ENCODE results near the gene MIEF1.

Gene MIEF1

DNA sequence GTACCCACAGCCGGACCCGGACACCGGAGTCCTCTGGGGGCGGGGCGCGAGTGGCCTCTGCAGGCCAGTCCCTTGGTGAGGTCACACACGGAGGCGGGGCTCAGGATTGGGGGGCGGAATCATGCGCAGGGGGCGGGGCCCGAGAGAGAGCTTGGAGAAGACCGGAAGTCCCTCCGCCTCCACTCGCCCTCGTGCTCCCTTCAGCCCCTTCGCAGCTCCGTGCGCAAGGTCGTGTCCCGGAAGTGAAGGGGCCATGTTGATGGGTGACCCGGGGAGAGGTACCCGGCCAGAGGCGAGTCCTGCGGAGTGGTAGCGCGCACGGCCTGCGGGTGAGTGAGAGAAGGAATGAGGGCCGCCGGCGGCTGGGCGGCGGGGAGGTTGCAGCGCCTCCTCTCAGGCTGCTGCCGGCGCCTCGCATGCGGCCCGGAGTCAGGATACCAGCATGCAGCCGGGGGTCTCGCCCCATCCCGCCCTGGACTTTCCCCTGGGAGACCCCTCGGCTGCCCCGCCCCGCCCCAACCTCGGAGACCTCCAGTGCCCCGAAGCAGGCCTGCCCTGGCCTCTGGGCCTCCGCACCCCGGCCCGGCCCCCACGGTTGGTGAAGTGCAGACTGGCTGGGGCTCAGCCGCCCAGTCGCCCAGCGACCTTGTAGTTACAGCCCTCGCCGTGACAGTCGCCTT lies at the start of gene MIEF1:
MIEF1 (plus strand) TSS at position 182 of the 680 bp plus-strand sequence. CDS start 9,005 bp downstream, outside the sequence.
- TF ChIP-seq, protein P1, sequence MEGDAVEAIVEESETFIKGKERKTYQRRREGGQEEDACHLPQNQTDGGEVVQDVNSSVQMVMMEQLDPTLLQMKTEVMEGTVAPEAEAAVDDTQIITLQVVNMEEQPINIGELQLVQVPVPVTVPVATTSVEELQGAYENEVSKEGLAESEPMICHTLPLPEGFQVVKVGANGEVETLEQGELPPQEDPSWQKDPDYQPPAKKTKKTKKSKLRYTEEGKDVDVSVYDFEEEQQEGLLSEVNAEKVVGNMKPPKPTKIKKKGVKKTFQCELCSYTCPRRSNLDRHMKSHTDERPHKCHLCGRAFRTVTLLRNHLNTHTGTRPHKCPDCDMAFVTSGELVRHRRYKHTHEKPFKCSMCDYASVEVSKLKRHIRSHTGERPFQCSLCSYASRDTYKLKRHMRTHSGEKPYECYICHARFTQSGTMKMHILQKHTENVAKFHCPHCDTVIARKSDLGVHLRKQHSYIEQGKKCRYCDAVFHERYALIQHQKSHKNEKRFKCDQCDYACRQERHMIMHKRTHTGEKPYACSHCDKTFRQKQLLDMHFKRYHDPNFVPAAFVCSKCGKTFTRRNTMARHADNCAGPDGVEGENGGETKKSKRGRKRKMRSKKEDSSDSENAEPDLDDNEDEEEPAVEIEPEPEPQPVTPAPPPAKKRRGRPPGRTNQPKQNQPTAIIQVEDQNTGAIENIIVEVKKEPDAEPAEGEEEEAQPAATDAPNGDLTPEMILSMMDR (IDR thresholded peaks at IDR 0.05; ENCODE audit: low read depth, low read length) = no peak

GRCh38 chr22:39452740-39453040 lies 49.4 kb upstream of the MIEF1 start:
- TF ChIP-seq, protein P1 (IDR thresholded peaks at IDR 0.05; ENCODE audit: low read depth, low read length) = no peak
- no peak for DNase-seq (ENCODE audit: low read depth in 2 of 2)
- H3K4me3 ChIP-seq (replicated peaks in 1 of 2; ENCODE audit: low read depth in 2 of 2, low read length in 2 of 2) = no peak overlapping the region

More for the DNA sequence above, at the start of gene MIEF1:
- H3K4me3 ChIP-seq (replicated peaks in 1 of 2; ENCODE audit: low read depth in 2 of 2, low read length in 2 of 2) = peak within 1 kb of the TSS; percentile 74 to 85
- peak; percentile 96 to 97 for DNase-seq (ENCODE audit: low read depth in 2 of 2)

DNA sequence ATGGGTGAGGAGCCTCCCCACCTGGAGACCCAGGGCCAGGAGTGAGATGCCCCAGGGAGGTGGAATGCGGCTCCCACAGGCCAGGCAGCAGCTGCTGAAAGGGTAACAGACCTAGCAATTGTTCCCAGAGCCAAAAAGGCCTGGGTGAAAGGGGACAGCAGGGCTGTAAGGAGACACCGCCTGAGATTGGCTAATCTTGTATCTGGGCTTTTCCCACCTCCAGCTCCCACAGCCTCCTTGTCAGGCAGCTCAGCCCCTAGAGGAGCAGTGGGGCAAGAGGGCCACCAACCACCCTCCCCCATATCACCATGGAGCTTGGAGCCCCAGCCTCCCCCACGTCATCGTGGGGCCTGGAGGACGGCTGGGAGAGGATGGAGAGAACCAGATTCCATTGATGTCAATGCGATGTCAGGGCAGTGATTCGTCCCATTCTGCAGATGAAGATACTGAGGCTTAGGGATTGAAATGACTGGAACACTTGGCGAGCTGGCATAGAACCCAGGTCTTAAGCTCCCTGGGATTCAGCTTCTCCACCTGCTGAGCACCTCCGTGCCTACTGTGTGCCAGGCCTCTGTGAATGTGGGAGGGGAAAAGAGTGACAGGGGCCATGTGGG lies 48.2 kb upstream of the MIEF1 start:
- TF ChIP-seq, protein P1 (IDR thresholded peaks at IDR 0.05; ENCODE audit: low read depth, low read length) = no peak
- peak in 1 of 2 donors; percentile 65 for DNase-seq (ENCODE audit: low read depth in 2 of 2)
- no peak overlapping the region for H3K4me3 ChIP-seq (replicated peaks in 1 of 2; ENCODE audit: low read depth in 2 of 2, low read length in 2 of 2)

- TF ChIP-seq, protein P1 (IDR thresholded peaks at IDR 0.05; ENCODE audit: low read depth, low read length) = no peak
- DNase-seq (ENCODE audit: low read depth in 2 of 2) = peak in 1 of 2 donors; percentile 86
- no peak overlapping the region for H3K4me3 ChIP-seq (replicated peaks in 1 of 2; ENCODE audit: low read depth in 2 of 2, low read length in 2 of 2)
Measured at GRCh38 chr22:39454385-39454871, 47.7 kb upstream of the MIEF1 start.

DNA sequence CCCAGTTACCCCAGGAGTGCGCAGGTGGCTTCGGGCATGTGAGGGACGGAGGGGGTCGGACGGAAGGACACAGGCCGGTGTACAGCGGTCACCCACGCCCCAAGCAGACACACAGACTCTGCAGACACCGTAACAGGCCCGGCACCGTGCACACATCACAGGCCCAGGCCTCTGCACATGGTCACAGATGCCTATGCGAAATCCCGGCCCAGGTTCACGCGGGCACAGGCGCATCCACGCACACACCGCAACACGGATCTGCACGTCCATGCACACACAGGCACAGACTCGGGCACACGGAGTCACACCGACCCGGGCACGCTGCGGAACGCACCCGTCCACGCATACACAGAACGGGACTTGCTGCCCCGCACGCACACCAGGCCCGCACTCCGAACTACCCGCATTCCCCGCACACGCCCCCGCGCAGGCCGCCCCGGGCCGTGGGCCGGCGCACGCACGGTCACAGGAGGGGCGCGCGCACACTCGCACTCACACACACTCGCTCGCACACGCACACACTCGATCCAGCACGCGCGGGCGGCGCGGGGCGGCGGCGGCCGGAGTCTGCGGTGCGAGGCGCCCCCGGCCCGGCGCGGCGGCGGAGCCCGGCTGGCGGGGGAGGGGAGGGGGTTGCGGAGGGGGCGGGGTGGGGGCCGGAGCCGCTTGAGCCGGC lies 45.4 kb upstream of the MIEF1 start, which contains the start of gene MGAT3:
MGAT3 (plus strand) TSS at position 491 of the 676 bp plus-strand sequence. CDS start 30,336 bp downstream, outside the sequence.
- TF ChIP-seq, protein P1 (IDR thresholded peaks at IDR 0.05; ENCODE audit: low read depth, low read length) = no peak
- H3K4me3 ChIP-seq (replicated peaks in 1 of 2; ENCODE audit: low read depth in 2 of 2, low read length in 2 of 2) = peak within 1 kb of the TSS in 1 of 2 donors; percentile 55
- DNase-seq (ENCODE audit: low read depth in 2 of 2) = no peak

- peak overlapping the region in 1 of 2 donors; percentile 17 for H3K4me3 ChIP-seq (replicated peaks in 1 of 2; ENCODE audit: low read depth in 2 of 2, low read length in 2 of 2)
Measured at GRCh38 chr22:39457198-39457555, 44.9 kb upstream of the MIEF1 start.

More at GRCh38 chr22:39457198-39457555, 44.9 kb upstream of the MIEF1 start:
- DNase-seq (ENCODE audit: low read depth in 2 of 2) = no peak
- TF ChIP-seq, protein P1 (IDR thresholded peaks at IDR 0.05; ENCODE audit: low read depth, low read length) = no peak

All from cardiac fibroblast (primary cell).